Mucosa of rectum (tissue), 2 donors: Measurements from ENCODE around the gene RNASE13.

Experiments used
- H3K27ac ChIP-seq, 2 donors: one replicate each; pipeline ENCODE4 v1.7.0; 2013; ENCODE audit warnings: inconsistent platforms in 2 of 2, low read depth in 2 of 2, low read length in 2 of 2
- H3K27me3 ChIP-seq, 2 donors: one replicate each; pipeline ENCODE4 v1.7.0; 2013; ENCODE audit warnings: low read length in 2 of 2; ENCODE audit not compliant: control insufficient read depth in 2 of 2, insufficient read depth in 2 of 2
- H3K36me3 ChIP-seq, 2 donors: one replicate each; pipeline ENCODE4 v1.7.0; 2013; ENCODE audit warnings: low read length in 2 of 2; ENCODE audit not compliant: control insufficient read depth in 2 of 2, insufficient read depth in 2 of 2
- H3K4me1 ChIP-seq, 2 donors: one replicate each; pipeline ENCODE4 v1.7.0; 2013; ENCODE audit warnings: low read length in 2 of 2, mild to moderate bottlenecking in 1 of 2; ENCODE audit not compliant: control insufficient read depth in 2 of 2, insufficient read depth in 2 of 2
- H3K4me3 ChIP-seq, 2 donors: one replicate each; pipeline ENCODE4 v1.7.0; 2013; ENCODE audit warnings: low read length in 2 of 2
- H3K9ac ChIP-seq, 2 donors: one replicate each; pipeline ENCODE4 v1.7.0; 2013; ENCODE audit warnings: low read length in 2 of 2, low read depth in 1 of 2, mild to moderate bottlenecking in 1 of 2
- H3K9me3 ChIP-seq, 2 donors: one replicate each; pipeline ENCODE4 v1.7.0; 2013; ENCODE audit warnings: low read length in 2 of 2; ENCODE audit not compliant: control insufficient read depth in 2 of 2
- donor health status: healthy.
- donor health status: Normal muscosa, but diverticular disease.

RNASE13 gene

DNA sequence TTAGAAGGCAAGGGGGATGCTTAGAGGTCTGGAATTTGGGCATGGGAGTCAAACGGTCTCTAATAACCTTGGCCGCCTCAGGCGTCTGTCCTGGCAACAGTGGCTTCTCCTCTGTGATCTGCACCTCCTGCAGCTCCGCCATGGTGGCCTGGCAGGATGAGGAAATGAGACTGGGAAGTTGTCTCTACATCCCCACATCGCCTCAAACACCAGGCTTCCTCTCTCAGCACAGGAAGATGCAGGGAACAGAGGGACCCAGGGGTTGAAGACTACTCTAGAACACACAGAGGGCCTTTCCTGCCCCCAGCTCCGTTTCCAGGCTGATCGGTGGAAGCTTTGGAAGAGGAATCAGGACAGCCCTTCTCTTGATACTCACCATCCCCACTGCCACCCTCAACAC is 11.4 kb downstream of the RNASE13 start:
- Histone ChIP-seq H3K9me3 (no peaks in the 10 kb centered on the region), H3K4me3 (peak overlapping the region; percentile 44 to 91), H3K36me3 (peaks cover 19 to 41% of the 10 kb centered on the region in 2 donors), H3K27ac (peak overlapping the region; percentile 6 to 79), H3K9ac (peak overlapping the region; percentile 89 to 96), H3K27me3 (no peaks in the 10 kb centered on the region), H3K4me1 (peaks cover 12 to 26% of the 10 kb centered on the region in 2 donors)

DNA sequence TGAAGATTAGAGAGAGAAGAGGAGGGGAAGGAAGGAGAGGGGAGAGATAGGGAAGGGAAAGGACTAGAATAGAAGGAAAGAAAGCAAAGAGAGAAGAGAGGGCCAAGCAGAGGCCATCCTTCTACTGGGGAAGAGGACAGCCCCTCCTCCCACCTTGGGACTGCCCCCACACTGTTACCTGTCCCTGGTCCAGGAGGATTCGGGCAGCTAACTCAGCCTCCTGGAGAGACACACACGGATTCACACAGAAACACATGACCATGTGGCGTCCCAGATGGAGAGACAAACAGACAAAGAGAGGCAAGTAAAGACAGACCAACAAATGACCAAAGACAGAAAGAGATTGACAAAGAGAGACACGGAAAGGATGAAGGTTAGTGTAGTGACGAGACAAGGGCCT is 11.9 kb downstream of the RNASE13 start:
- H3K36me3 ChIP-seq: peaks cover 23 to 43% of the 10 kb centered on the region in 2 donors
- no peak overlapping the region for H3K9ac ChIP-seq
- no peaks in the 10 kb centered on the region for H3K9me3 ChIP-seq
- peaks cover 12 to 26% of the 10 kb centered on the region in 2 donors for H3K4me1 ChIP-seq
- H3K4me3 ChIP-seq: peak overlapping the region in 1 of 2 donors; percentile 91
- no peaks in the 10 kb centered on the region for H3K27me3 ChIP-seq
- no peak overlapping the region for H3K27ac ChIP-seq

DNA sequence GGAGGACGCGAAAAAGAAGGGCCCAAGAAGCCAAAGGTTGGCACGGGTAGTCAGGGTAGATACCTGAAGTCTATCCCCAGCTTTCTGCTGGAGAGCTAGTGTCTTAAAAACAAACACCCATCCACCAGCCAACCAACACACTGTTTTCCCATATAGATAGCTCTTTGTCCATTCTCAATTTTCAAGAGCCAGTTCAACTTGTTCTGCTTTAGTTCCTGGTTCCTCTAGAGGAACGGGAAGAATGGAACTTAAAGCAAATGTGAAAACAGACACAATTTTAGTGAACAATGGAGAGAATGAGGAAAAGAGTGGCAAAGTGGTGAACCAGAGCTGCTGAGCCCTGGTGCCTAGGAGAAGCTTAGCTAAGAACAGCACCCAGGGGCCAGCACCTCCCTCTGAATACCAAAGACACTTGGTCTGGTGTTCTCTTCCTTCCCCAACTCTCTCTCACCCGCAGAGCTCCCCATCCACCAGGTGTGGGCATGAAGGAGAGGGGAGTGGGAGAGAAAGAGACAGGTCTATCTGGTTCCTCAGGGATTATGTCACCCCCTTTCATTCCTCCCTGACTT is 13.5 kb downstream of the RNASE13 start:
- Histone ChIP-seq H3K9ac (no peak overlapping the region), H3K4me3 (no peak overlapping the region), H3K9me3 (no peaks in the 10 kb centered on the region), H3K27ac (no peak overlapping the region), H3K4me1 (peaks cover 12 to 26% of the 10 kb centered on the region in 2 donors), H3K27me3 (no peaks in the 10 kb centered on the region), H3K36me3 (peaks cover 32 to 57% of the 10 kb centered on the region in 2 donors)

DNA sequence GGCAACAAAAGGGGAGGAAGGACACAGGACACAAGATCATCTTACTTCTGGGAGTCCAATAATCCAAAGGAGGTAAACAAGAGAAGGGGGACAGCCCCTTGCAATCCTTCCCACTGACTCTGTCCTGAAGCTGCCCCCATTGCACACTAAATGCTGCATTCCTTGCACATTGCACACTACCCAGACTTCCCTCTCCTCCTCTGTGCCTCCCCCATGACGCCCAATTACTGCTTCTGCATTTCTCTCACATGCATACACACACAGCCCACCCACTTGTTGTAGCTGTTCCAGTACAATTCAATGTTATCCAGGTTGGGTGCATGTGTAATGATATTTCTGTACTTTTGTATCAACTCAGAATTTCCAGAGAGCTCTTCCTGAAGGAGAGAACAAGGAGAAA is 15.2 kb downstream of the RNASE13 start:
- no peaks in the 10 kb centered on the region for H3K27me3 ChIP-seq
- H3K9me3 ChIP-seq: no peaks in the 10 kb centered on the region
- peaks cover 32 to 57% of the 10 kb centered on the region in 2 donors for H3K36me3 ChIP-seq
- no peak overlapping the region for H3K4me3 ChIP-seq
- peaks cover 12 to 17% of the 10 kb centered on the region in 2 donors for H3K4me1 ChIP-seq
- H3K9ac ChIP-seq: no peak overlapping the region
- H3K27ac ChIP-seq: no peak overlapping the region

DNA sequence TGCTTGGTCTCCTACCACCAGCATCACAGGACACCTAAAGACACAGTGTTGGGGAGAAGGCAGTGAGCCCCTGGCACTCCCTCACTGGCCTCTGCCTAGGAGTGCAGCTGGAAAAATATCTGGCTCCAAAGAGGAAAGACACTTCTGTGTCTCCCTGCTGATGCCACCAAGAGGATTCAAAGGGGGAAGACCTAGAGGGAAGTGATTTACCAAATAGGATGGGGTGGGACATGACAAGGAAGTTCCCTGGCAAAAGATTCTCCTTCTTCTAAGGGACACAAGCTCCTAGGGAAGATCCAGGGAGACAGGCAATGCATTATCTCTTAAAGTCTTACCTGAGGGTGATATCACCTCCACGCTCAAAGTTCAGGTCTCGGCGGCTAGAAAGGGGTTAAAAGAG is 15.8 kb downstream of the RNASE13 start:
- Histone ChIP-seq H3K27me3 (no peaks in the 10 kb centered on the region), H3K9ac (no peak overlapping the region), H3K27ac (no peak overlapping the region), H3K9me3 (no peaks in the 10 kb centered on the region), H3K36me3 (peaks cover 32 to 57% of the 10 kb centered on the region in 2 donors), H3K4me1 (peaks cover 6 to 13% of the 10 kb centered on the region in 2 donors), H3K4me3 (no peak overlapping the region)

DNA sequence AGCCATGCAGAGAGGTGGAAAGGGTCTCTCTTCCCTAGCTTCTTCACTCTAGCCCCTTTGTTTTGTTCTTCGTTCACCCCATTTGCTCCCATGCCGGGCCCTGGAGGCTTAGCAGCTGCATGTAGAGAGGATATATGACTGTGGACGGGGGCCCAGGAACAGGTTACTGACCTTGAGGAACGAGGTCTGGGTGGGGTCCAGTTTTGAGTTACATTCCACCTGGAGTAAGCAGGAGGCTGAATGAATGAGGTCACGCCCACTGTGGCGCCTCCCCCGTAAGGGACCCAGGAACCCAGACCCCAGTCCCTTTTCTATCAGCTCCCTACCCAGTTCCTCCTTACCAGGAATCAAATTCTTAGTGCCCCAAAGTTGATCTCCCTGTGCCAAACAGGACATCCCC is 16.3 kb downstream of the RNASE13 start:
- peaks cover 32 to 57% of the 10 kb centered on the region in 2 donors for H3K36me3 ChIP-seq
- no peaks in the 10 kb centered on the region for H3K9me3 ChIP-seq
- no peaks in the 10 kb centered on the region for H3K27me3 ChIP-seq
- no peak overlapping the region for H3K9ac ChIP-seq
- no peak overlapping the region for H3K4me3 ChIP-seq
- peaks cover under 1 to 8% of the 10 kb centered on the region in 2 donors for H3K4me1 ChIP-seq
- H3K27ac ChIP-seq: no peak overlapping the region

DNA sequence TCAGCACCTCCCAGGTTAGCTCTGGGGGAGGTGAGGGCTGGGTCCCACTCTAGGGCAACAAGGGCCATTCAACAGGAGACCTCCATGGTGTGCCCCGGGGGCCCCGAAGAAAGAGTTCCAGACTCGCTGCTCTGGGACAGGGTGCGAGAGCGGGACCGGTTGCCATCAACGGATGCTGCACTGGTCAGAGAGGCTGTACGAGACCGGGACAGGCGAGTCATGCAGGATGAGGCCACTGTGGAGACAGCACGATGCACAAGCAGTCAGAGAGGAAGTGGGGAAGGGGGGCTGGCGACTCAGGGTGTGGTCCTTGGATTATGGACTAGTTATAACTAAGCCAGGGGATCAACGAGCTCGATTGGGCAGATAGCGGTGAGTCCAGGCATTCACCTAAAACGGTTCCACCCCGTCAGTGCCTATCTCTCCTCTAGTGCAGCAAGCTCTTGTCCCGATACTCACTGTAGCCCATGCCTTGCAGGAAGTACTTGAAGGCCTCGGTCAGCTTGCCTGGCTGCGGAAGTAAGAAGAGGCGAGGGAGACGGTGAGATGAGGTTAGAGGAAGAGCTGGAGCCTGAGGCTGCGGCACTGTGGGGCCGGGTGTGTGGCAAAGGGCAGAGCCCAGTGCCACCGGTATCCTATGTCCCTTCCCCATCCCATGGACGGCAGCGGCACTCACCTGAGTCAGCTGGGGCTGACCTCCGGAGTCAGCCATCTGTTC is 16.9 kb downstream of the RNASE13 start:
- H3K9ac ChIP-seq: no peak overlapping the region
- H3K36me3 ChIP-seq: peaks cover 32 to 57% of the 10 kb centered on the region in 2 donors
- H3K4me1 ChIP-seq: peaks cover 0 to 3% of the 10 kb centered on the region in 2 donors

DNA sequence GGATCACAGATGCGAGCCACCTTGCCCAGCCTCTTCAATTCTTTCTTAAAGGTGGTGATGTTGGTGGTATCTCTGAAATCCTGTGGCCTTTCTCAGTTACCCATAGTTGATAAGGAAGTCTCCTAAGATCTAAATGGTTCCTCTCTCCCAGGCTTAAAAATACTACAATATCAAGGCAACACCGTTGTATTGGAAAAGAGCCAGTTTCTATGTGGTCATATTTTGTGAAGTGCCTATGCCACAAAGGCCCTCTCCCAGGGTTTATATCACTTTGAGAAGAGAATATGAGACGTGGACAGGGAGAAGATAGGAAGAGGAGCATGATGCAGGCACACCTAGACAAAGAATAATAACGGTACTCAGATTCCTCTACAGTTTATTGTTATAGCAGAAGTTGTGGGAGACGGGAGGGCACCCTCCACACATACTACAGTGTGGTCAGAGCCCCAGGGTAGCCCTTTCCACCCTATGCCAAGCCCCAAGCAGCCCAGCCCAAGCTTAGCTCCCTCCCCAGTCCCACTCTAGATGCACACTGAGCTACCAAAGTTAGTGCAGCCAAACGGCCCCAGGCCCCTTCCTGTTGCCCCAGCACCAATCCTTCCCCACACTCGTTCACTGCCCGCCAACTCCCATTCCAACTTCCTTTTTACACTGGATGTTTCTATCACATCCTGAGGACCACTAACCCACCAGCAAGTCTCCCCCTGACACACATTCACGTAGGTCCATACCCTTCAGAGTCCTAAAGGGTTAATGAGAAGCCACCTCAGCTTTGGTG is 18.0 kb downstream of the RNASE13 start:
- Histone ChIP-seq H3K27ac (no peak overlapping the region), H3K36me3 (peaks cover 32 to 49% of the 10 kb centered on the region in 2 donors), H3K9ac (no peak overlapping the region), H3K4me3 (no peak overlapping the region), H3K4me1 (no peaks in the 10 kb centered on the region), H3K9me3 (no peaks in the 10 kb centered on the region), H3K27me3 (no peaks in the 10 kb centered on the region)

More for the DNA sequence above, 16.9 kb downstream of the RNASE13 start:
- Histone ChIP-seq H3K27ac (no peak overlapping the region), H3K4me3 (no peak overlapping the region), H3K27me3 (no peaks in the 10 kb centered on the region), H3K9me3 (no peaks in the 10 kb centered on the region)

DNA sequence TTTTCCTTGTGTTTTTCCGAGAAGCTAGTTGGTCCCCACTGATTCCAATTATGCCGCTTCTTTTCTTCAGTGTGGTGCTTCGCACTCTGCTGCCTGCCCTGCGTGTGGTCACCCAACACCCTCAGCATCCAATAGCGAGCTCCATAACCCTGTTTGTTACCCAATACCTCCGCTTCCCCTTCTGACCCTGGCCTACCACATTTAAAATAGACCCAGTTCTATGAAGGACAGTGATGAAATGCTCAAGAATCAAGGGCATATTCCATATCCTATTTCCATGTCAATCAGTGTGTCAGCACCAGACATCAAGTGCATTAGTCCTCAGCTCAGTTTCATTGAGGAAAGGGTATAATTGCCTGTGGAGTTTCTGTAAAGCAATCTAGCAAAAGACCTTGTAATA is 19.3 kb downstream of the RNASE13 start:
- H3K9me3 ChIP-seq: no peaks in the 10 kb centered on the region
- H3K4me1 ChIP-seq: no peaks in the 10 kb centered on the region
- no peak overlapping the region for H3K9ac ChIP-seq
- no peaks in the 10 kb centered on the region for H3K27me3 ChIP-seq
- peaks cover 26 to 36% of the 10 kb centered on the region in 2 donors for H3K36me3 ChIP-seq
- H3K27ac ChIP-seq: no peak overlapping the region
- H3K4me3 ChIP-seq: no peak overlapping the region

DNA sequence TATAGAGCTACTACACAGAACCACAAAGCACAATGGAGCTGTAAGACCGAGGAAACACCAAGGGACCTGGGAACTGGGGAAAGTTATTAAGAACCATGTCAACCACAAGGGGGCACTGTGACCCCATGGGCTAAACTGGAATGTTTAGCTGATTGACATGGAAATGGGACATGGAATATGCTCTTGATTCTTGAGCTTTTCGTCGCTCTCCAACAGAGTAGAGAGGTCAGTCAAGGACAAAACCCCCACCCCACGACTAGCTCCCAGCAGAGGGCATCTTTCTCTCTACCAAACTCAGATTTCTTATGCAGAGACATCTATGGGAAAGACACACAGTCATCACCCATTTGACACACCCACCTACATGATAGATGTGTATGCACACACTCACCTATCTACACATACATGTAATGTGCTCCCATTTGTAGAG is 19.8 kb downstream of the RNASE13 start:
- no peaks in the 10 kb centered on the region for H3K9me3 ChIP-seq
- H3K27ac ChIP-seq: no peak overlapping the region
- H3K4me1 ChIP-seq: no peaks in the 10 kb centered on the region
- peaks cover 26 to 32% of the 10 kb centered on the region in 2 donors for H3K36me3 ChIP-seq
- no peaks in the 10 kb centered on the region for H3K27me3 ChIP-seq
- no peak overlapping the region for H3K4me3 ChIP-seq
- no peak overlapping the region for H3K9ac ChIP-seq
